ENCODE data around the gene NUDT17. TPM values are rescaled to one million over a fixed set of nuclear protein-coding genes. Genes with fewer than 3 reads are reported as not detected.

Gene NUDT17
- total RNA-seq, 1 experiment from 2014 or later = 4.0 TPM

DNA sequence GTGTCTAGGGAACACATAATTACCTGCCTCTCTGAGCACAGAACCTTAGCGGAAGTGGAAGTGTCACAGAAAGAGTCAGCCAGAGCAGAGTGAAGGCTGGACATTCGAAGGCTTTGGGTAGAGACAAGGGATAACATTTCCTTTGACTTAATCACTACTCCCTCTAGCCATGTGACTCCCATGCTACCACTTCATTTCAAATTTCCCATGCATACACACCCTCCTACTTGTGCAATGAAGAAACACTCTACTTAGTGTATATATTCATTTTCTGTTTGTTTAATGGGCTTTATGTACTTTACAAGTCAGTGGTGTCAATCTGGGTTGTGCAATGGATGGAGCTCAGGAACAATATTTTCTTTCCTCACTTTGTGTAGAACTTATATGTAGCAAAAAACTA is 33.3 kb downstream of the NUDT17 start:
- H3K27me3 ChIP-seq (ENCODE audit: insufficient read depth, low read length) = no peaks in the 10 kb centered on the region; the same call in 1 of the 2 replicates
- no CpG with 5 or more reads among the region's 2 CpGs for WGBS (ENCODE audit: extremely low coverage, insufficient read length, low lambda C conversion rate)
- H3K9me3 Mint-ChIP-seq = no peaks in the 10 kb centered on the region
- no peaks in the 10 kb centered on the region for H4K20me1 ChIP-seq (ENCODE audit: control insufficient read depth, insufficient read depth, insufficient read length)
- H2BK15ac ChIP-seq (ENCODE audit: low read depth, low read length) = no peak overlapping the region
- no peak for DNase-seq
- TF ChIP-seq, protein P1, sequence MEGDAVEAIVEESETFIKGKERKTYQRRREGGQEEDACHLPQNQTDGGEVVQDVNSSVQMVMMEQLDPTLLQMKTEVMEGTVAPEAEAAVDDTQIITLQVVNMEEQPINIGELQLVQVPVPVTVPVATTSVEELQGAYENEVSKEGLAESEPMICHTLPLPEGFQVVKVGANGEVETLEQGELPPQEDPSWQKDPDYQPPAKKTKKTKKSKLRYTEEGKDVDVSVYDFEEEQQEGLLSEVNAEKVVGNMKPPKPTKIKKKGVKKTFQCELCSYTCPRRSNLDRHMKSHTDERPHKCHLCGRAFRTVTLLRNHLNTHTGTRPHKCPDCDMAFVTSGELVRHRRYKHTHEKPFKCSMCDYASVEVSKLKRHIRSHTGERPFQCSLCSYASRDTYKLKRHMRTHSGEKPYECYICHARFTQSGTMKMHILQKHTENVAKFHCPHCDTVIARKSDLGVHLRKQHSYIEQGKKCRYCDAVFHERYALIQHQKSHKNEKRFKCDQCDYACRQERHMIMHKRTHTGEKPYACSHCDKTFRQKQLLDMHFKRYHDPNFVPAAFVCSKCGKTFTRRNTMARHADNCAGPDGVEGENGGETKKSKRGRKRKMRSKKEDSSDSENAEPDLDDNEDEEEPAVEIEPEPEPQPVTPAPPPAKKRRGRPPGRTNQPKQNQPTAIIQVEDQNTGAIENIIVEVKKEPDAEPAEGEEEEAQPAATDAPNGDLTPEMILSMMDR (conservative IDR thresholded peaks at IDR 0.05) = no peak
- no peak overlapping the region for H2BK5ac ChIP-seq (ENCODE audit: insufficient read length, low read length)
- no peak overlapping the region for H3K4ac ChIP-seq (ENCODE audit: low read depth, low read length)
- no peak overlapping the region for H3T11ph ChIP-seq (ENCODE audit: low read length)
- no peak overlapping the region for H2BK12ac ChIP-seq (ENCODE audit: insufficient read length, low read depth, low read length)
- no peak overlapping the region for H3K4me3 Mint-ChIP-seq
- H3K79me2 ChIP-seq (ENCODE audit: insufficient read depth, low read length) = no peaks in the 10 kb centered on the region
- H4K8ac ChIP-seq (replicated peaks; ENCODE audit: insufficient read length, low read depth, low read length) = no peak overlapping the region
- H3K23me2 ChIP-seq (ENCODE audit: insufficient read length, low read depth, low read length, poor library complexity, severe bottlenecking) = no peaks in the 10 kb centered on the region
- H3K27me3 Mint-ChIP-seq (ENCODE audit: low read depth) = peaks cover 42% of the 10 kb centered on the region
- H4K5ac ChIP-seq (ENCODE audit: insufficient read length, low read depth, low read length) = no peak overlapping the region
- no peak overlapping the region for H4K91ac ChIP-seq (ENCODE audit: insufficient read length, low read depth, low read length)
- no peaks in the 10 kb centered on the region for H3K79me1 ChIP-seq (ENCODE audit: insufficient read depth, low read depth, low read length, poor library complexity, severe bottlenecking)
- H2BK20ac ChIP-seq (ENCODE audit: low read depth, low read length, poor library complexity, severe bottlenecking) = no peak overlapping the region
- no peak overlapping the region for H3K14ac ChIP-seq (ENCODE audit: insufficient read depth, low read length)
- no peak overlapping the region for H3K18ac ChIP-seq (ENCODE audit: insufficient read length, low read depth, low read length)
- no peak overlapping the region for H3K56ac ChIP-seq (ENCODE audit: insufficient read length, low read depth, low read length)
- H3K4me1 ChIP-seq (ENCODE audit: insufficient read depth, low read length) = peaks cover 7% of the 10 kb centered on the region; the same call in 1 of the 2 replicates
- H2BK120ac ChIP-seq (ENCODE audit: low read depth, low read length, poor library complexity, severe bottlenecking) = no peak overlapping the region
- H3K27ac ChIP-seq (ENCODE audit: insufficient read length, low read depth, low read length) = no peak overlapping the region
- H3K4me1 Mint-ChIP-seq = peaks cover 31 to 34% of the 10 kb centered on the region in 2 experiments
- H3K9me3 ChIP-seq (ENCODE audit: control insufficient read depth, low read depth, low read length) = no peaks in the 10 kb centered on the region
- no peak overlapping the region for H3K23ac ChIP-seq (ENCODE audit: insufficient read length, low read depth, low read length)
- no peak overlapping the region for H3K9ac ChIP-seq (ENCODE audit: extremely low read depth, insufficient read length, low read length)
- H2AK5ac ChIP-seq (ENCODE audit: insufficient read length, low read length) = no peak overlapping the region
- no peaks in the 10 kb centered on the region for H3K36me3 Mint-ChIP-seq (ENCODE audit: insufficient read depth in 1 of 3, low read depth in 3 of 3)
- H3K4me2 ChIP-seq (ENCODE audit: insufficient read depth, insufficient read length, low read length) = no peak overlapping the region
- H2AFZ ChIP-seq (ENCODE audit: low read length) = no peak overlapping the region
- H3K27ac Mint-ChIP-seq = no peak overlapping the region; a peak in 1 of 7 replicates
